Gastrocnemius medialis (tissue), 4 donors: Measurements from ENCODE around the gene FHOD3. TPM values are rescaled to one million over a fixed set of nuclear protein-coding genes. Genes with fewer than 3 reads are reported as not detected.

Experiments
- ATAC-seq, 2 donors: fragments of 150-250 bp; one replicate each; pipeline ENCODE4 v1.9.1; 2016
- DNase-seq, 2 donors: peaks; one replicate each; pipeline ENCODE4 v3.0.0-alpha.2; 2019
- H3K27ac ChIP-seq, 4 donors: fragments of 200-600 bp; sonication (generic); 1 replicate in 1 of 4; 2 replicates in 3 of 4; pipeline ENCODE4 v1.5.1; 2016 to 2018; ENCODE audit warnings: mild to moderate bottlenecking in 2 of 4, moderate library complexity in 1 of 4
- H3K27me3 ChIP-seq, 3 donors: fragments of 200-600 bp; sonication (generic) in 2 of 3; 1 replicate in 1 of 3; 2 replicates in 2 of 3; pipeline versions ENCODE4 v1.5.1 to v1.6.0; 2016 to 2019; ENCODE audit warnings: mild to moderate bottlenecking in 1 of 3, moderate library complexity in 1 of 3
- H3K36me3 ChIP-seq, 2 donors: fragments of 200-600 bp; sonication (generic) in 1 of 2; one replicate each; pipeline ENCODE4 v1.5.1; 2017 to 2018
- H3K4me1 ChIP-seq, 2 donors: fragments of 200-600 bp; sonication (generic) in 1 of 2; one replicate each; pipeline ENCODE4 v1.5.1; 2016 to 2017; ENCODE audit warnings: mild to moderate bottlenecking in 2 of 2
- H3K4me3 ChIP-seq, 4 donors: fragments of 200-600 bp; sonication (generic) in 3 of 4; 1 replicate in 1 of 4; 2 replicates in 3 of 4; pipeline ENCODE4 v1.5.1; 2016 to 2019; ENCODE audit warnings: mild to moderate bottlenecking in 2 of 4
- H3K9me3 ChIP-seq, 3 donors: fragments of 200-600 bp; sonication (generic) in 2 of 3; 1 replicate in 1 of 3; 2 replicates in 2 of 3; pipeline ENCODE4 v1.5.1; 2016 to 2019
- CTCF ChIP-seq, 5 experiments: fragments of 450-650 bp in 3 of 5; fragments of 200-600 bp in 2 of 5; sonication (generic) in 2 of 5; IDR thresholded peaks in 4 of 5; conservative IDR thresholded peaks in 1 of 5; 1 replicate in 4 of 5; 2 replicates in 1 of 5; pipeline ENCODE4 v1.5.1; 2016 to 2019; ENCODE audit warnings: antibody characterized with exemption in 5 of 5, mild to moderate bottlenecking in 3 of 5, moderate library complexity in 3 of 5
- POLR2A ChIP-seq, 2 donors: fragments of 450-650 bp; IDR thresholded peaks; one replicate each; pipeline ENCODE4 v1.6.1; 2017; ENCODE audit warnings: antibody characterized with exemption in 2 of 2, mild to moderate bottlenecking in 2 of 2, moderate library complexity in 2 of 2
- in situ Hi-C, 4 donors: fragments of 200-750 bp; cut with MboI; loops; one replicate each; pipeline versions ENCODE4 v1.15.0 to v1.8.0; 2017; ENCODE audit warnings: low sequenced_read_pairs in 4 of 4
- intact Hi-C: fragments of 100-400 bp; cut with DNase I; formaldehyde crosslinking; loops from one replicate; pipeline ENCODE4 v1.15.1; 2023; ENCODE audit warnings: low total_unique reads
- total RNA-seq, 4 donors: library from RNA; depleted of rRNA; stranded (reverse); fragments of >200 nt; gene quantifications; one replicate each; pipeline versions ENCODE4 v1.1.0 to v1.2.3, GENCODE V29; 2016

The FHOD3 gene
- total RNA-seq, 4 donors from 2014 or later = 10.0 to 32.5 (median 17.0) TPM

DNA sequence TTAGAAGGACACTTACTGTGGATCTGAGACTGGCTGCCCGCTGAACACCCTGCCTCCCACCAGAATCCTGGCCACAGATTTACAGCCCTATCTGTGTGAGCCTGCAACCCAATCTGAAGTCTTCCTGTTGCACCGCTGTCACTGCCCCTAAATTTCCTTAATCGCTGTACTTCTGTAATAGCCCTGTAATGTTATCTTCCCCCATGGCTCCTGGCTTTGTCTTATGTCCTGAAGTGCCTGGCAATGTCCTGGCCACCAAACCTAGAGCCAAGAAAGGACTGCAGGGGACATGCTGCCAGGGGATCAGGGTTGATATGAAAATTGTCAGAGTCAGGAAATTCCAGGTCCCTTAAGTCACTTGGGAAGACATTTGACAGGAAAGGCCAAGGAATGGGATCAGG, 52.7 kb downstream of the FHOD3 start:
- peak; percentile 41 to 59 for ATAC-seq
- in situ Hi-C loops = no loop called here

GRCh38 chr18:36350839-36351469, 53.4 kb downstream of the FHOD3 start:
- DNase-seq (no peak), ATAC-seq (no peak)
- intact Hi-C loops (loop anchor here (2.0 kb wide), 1 partner anchor 70 kb away; no protein-coding TSS in a partner anchor), in situ Hi-C loops (no loop called here)
- TF ChIP-seq POLR2A (IDR thresholded peaks at IDR 0.05) (no peak), CTCF (IDR thresholded peaks at IDR 0.05 in 4 of 5, conservative IDR thresholded peaks at IDR 0.05 in 1 of 5) (no peak)
- Histone ChIP-seq H3K4me1 (peaks cover 25 to 28% of the 10 kb centered on the region in 2 donors), H3K27me3 (no peaks in the 10 kb centered on the region), H3K36me3 (no peaks in the 10 kb centered on the region), H3K27ac (peak overlapping the region; percentile 56 to 79 (median 75)), H3K4me3 (no peak overlapping the region), H3K9me3 (no peaks in the 10 kb centered on the region)

More for the DNA sequence above, 52.7 kb downstream of the FHOD3 start:
- H3K9me3 ChIP-seq = no peaks in the 10 kb centered on the region
- peak in 1 of 2 donors; percentile 56 for DNase-seq
- H3K4me1 ChIP-seq = peaks cover 25 to 28% of the 10 kb centered on the region in 2 donors
- H3K36me3 ChIP-seq = no peaks in the 10 kb centered on the region
- peak overlapping the region; percentile 56 to 79 (median 75) for H3K27ac ChIP-seq
- H3K4me3 ChIP-seq = peak overlapping the region in 1 of 4 donors; percentile 22
- H3K27me3 ChIP-seq = no peaks in the 10 kb centered on the region
- TF ChIP-seq CTCF (IDR thresholded peaks at IDR 0.05 in 4 of 5, conservative IDR thresholded peaks at IDR 0.05 in 1 of 5) (no peak), POLR2A (IDR thresholded peaks at IDR 0.05) (no peak)
- intact Hi-C loops = loop anchor here (2.0 kb wide), 1 partner anchor 71 kb away; no protein-coding TSS in a partner anchor

DNA sequence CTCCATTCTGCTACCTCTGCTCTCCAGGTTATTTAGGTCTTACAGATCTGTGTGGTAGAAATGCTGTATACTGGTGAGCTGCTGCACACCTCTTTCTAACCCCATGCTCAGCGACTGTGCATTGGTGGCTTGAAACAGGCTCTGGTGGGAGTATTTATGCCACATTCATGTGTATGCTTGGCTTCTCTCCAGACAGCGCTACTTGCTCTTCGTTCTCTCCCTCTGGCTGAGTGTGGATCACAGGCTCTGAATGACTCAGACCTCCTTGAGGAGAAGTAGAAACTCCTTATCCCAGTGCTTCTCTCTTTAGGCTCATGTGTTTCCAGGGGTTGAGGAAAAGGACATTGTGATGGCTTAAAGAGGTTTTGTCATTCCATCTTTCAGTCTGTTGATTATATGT, 54.9 kb downstream of the FHOD3 start:
- in situ Hi-C loops = no loop called here

DNA sequence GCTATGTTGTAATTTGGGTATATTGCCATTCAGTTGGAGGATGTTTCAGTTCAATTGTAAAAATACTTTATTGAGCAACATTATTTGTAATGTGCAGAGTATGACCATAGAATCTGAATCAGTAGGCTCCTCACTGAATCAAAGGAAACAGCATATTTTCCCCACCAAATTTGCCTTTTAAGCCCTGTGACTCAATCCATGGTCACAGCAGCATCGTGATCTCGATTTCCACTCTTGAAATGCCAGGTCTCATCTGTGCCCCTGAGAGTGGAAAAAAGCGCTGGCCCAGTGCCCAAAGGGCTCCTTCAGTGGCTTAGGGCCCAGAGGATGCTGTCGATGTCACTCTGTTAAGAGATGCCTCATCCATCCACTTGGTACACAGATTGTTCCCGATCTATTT, 57.5 kb downstream of the FHOD3 start:
- intact Hi-C loops = no loop called here
- no peak for TF ChIP-seq POLR2A (IDR thresholded peaks at IDR 0.05)
- no peak for TF ChIP-seq CTCF (IDR thresholded peaks at IDR 0.05 in 4 of 5, conservative IDR thresholded peaks at IDR 0.05 in 1 of 5)
- no peak for DNase-seq
- in situ Hi-C loops = no loop called here
- Histone ChIP-seq H3K9me3 (no peaks in the 10 kb centered on the region), H3K27ac (no peak overlapping the region), H3K36me3 (no peaks in the 10 kb centered on the region), H3K4me1 (peaks cover 9 to 22% of the 10 kb centered on the region in 2 donors), H3K4me3 (no peak overlapping the region), H3K27me3 (no peaks in the 10 kb centered on the region)
- no peak for ATAC-seq

More for the DNA sequence above, 54.9 kb downstream of the FHOD3 start:
- no peaks in the 10 kb centered on the region for H3K27me3 ChIP-seq
- no peaks in the 10 kb centered on the region for H3K36me3 ChIP-seq
- peaks cover 25 to 28% of the 10 kb centered on the region in 2 donors for H3K4me1 ChIP-seq
- H3K9me3 ChIP-seq = no peaks in the 10 kb centered on the region
- peak overlapping the region in 1 of 4 donors; percentile 14 for H3K27ac ChIP-seq
- ATAC-seq (peak; percentile 31 to 39), DNase-seq (peak in 1 of 2 donors; percentile 51)
- intact Hi-C loops = no loop called here
- no peak overlapping the region for H3K4me3 ChIP-seq
- TF ChIP-seq CTCF (IDR thresholded peaks at IDR 0.05 in 4 of 5, conservative IDR thresholded peaks at IDR 0.05 in 1 of 5) (no peak), POLR2A (IDR thresholded peaks at IDR 0.05) (no peak)
